HG03565 (cell line): ENCODE results near the gene CEP112.
"Not testable (repeated sequence)": the region's sequence is repeated elsewhere in the genome, so short reads cannot be mapped to it uniquely, and the experiment has no call there.

ENCODE experiments used
- ATAC-seq: cut with Tn5 transposase; IDR thresholded peaks from one replicate; pipeline ENCODE4 v1.9.1; 2021; ENCODE audit warnings: mild to moderate bottlenecking, moderate library complexity; ENCODE audit not compliant: unreplicated experiment

The CEP112 gene

DNA sequence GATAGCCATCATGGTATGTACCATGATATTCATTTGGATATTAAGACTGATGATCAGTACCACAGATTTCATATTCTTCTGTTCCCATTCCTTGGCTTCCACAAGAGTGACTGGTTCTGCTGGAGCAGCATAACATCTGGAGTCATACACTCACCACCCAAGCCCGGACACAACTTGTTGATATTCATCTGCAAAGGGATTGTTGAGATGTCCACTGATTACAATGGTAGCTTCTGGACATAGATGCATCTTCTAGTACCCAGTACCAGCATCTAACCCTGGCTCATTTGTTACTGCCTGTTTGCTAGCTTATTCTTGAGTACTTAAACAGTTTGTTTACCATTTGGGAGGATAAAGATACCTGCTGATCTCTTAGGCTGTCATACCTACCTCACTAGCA, 394.8 kb downstream of the CEP112 start:
- no peak for ATAC-seq

DNA sequence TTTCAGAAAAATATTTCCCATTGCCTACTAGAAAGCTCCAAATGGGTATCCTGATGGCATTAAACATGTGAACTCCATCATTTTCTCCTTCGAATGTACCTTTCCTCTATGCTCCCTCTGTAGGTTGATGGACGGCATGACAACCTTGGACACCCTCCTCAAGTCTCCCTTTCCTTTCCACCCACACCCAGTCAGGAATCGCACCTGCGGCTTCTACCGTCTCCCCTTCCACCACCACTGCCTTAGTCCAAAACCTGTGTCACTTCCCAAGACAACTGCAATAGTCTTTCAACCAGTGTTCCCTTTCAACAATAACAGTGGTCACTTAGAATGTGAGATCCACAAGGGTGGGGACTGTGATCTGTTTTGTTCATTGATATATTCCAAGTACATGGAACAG, 397.4 kb downstream of the CEP112 start:
- ATAC-seq = no peak

DNA sequence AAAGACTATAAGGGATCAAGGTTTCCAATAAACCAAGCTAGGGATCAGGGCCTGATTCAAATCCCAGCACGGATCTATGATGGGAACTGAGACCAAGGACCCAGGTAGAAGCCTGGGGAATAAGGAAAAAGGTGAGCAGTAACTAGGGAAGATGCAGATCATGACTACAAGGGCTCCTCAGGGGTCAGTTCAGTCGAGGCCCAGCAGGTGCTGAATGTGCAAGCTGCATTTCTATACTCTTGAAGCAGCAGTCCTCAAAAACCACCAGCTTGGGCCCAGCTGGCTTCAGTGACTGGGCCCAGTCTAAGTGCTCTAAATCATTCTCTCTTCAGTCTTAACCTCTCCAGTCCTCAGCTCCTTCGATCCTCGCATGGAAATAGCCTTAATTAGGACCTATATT, 401.7 kb downstream of the CEP112 start:
- ATAC-seq = no peak

DNA sequence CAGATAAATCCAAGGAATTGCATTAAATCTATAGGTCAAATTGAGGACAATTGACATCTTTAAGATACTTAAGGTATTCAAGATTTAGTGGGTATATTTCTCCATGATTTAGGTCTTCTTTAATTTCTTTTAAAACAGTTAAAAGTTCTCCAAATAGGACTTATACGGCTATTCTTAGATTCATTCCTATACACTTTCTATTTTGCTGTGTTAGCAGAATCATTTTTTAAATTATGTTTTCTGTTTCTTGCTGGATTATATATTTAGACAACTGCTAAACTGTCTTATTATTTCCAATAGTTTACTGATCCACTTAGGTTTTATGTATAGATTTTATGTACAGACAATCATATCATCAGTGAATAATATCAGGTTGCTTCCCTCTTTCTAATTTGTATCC, 404.4 kb downstream of the CEP112 start:
- ATAC-seq = no peak

DNA sequence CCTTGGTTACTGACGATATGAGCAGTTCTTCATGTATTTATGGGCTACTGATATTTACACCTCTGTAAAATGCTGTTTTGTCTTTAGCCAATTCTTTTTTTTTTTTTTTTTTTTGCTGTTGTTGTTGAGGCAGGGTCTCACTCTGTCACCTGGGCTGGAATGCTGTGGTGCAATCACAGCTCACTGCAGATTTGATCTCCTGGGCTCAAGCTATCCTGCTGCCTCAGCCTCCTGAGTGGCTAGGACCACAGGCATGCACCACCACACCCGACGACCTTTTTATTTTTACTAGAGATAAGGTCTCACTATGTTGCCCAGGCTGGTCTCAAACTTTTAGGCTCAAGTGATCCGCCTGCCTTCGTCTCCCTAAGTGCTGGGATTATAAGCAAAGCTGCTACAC, 405.5 kb downstream of the CEP112 start:
- ATAC-seq = no peak

DNA sequence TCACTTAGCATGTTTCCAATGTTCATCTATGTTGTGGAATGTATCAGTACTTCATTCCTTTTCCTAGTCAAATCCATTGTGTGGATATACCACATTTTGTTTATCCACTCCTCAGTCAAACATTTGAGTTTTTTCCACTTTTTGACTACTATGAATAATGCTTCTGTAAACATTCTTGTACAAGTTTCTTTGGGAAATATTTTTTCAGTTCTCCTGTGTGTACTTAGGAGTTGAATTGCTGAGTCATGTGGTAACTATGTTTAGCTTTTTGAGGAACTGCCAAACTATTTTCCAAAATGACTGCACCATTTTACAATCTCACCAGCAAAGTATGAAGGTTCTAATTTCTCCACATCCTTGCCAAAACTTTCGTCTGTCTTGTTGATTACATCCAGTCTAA, 406.8 kb downstream of the CEP112 start:
- no peak for ATAC-seq

DNA sequence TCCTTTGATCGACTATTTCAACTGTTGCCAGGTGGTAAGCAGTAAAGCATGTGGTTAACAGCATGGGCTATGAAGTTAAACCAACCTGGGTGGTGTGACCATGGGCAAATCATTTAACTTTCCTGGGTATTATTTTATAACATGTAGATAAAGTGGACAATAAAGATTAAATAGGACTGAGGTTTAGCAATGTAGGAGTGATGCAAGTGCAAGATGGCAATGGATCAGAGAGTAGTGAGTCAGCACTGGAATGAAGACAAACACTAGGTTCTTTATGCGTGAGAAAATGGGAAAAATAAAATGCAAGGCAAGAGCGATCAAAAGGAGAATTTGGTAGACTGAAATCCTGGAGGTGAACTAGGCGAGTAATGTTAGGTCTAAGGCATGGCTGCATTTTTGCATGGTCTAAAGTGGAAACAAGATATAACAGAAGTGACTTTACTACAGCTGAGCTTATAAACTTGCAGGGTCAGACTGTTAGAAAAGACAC, 408.0 kb downstream of the CEP112 start:
- ATAC-seq = no peak

DNA sequence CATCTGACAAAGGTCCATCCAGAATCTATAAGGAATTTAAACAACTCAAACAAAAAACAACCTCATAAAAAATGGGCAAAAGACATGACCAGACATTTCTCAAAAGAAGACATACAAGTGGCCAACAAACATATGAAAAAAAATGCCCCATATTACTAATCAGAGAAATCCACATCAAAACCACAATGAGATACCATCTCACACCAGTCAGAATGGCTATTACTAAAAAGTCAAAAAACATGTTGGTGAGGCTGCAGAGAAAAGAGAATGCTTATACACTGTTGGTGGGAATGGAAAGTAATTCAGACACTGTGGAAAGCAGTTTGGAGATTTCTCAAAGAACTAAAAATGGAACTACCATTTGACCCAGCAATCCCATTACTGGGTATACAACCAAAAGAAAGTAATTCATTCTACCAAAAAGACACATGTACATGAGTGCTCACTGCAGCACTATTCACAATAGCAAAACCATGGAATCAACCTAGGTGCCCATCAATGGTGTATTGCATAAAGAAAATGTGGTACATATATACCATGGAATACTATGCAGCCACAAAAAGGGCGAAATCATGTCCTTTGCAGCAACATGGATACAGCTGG, 409.7 kb downstream of the CEP112 start:
- ATAC-seq = not testable (repeated sequence)

DNA sequence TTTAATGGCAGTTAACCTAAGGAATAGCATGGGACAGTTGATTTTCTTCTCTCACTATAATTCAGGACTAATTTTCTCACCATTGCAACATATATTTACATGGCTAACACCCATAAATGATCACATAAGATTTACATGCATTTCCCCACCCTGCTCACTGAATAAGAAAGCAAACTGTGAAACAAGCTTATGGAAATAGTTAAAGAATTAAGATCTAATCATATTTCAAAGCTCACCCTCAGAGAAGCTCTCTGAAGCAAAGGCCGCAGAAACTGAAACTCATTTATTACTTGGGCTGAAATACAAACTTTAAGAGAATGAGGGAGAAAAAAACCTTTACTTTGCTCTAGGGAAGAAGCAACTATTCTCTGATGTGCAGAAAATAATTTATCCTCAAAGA, 411.8 kb downstream of the CEP112 start:
- no peak for ATAC-seq

DNA sequence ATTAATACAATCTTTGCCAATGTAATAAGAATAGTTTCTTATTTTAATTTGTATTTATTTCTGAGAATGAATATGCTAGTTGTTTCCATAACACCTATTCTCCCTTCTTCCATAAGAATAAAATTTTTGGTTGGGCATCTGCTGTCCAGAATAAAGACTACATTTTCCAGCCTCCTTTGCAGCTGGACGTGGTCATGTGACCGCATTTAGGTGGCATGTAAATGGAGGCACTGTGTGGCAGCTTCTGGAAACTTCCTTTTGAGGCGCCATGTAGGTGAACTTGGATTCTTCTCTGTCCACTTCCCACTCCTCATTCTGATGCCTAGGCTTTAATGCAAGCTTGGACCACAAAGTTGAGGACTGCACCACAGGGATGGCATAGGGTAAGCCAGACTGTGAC, 415.0 kb downstream of the CEP112 start:
- no peak for ATAC-seq

DNA sequence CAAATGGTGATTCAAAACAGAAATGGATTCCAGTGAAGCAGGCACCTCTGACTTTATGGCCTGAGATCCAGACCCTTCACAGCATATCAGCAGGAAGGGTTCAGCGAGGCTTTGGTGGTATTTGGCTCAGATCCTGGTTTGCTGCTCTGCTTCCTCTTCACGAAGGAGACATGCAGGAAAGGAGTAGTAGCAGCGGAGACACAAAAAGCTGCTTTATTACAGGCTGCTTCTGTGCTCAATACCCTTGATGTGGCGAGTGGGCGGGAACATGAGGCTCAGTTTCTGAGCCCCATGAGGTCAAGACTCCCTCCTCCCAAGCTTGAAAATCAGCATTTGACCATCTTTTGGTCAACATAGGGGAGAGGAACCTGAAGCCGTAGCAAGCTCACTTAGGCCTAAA, 417.1 kb downstream of the CEP112 start:
- ATAC-seq = no peak

DNA sequence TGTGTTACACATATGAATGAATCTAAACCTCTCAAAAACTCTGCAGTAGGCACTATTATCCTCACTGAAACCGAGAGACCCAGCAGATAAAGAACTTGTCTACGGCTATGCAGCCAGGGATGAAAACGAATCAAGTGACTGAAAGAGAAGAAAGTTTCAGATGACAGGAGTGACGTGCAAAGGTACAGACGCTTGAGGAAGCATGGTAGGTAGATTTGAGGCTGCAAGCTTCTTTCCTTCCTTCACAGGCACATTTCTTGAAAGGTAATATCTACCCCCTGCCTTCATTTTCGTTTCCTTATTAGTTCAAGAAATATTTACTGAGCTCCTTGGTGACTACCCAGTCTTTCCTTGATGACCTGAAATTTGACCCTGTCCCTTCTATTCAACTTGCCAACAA, 418.9 kb downstream of the CEP112 start:
- ATAC-seq = no peak

DNA sequence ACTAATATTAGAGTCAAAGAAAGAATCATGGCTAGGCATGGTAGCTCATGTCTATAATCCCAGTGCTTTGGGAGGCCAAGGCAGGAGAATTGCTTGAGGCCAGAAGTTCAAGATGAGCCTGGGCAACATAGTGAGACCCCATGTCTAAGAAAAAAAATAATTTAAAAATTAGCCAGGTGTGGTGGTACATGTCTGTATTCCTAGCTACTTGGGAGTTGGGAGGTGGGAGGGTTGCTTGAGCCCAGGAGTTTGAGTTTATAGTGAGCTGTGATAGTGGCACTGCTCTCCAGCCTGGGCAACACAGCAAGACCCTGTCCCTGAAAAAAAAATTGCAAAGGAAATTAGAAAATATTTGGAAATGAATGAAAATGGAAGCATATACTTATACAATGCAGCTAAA, 420.2 kb downstream of the CEP112 start:
- ATAC-seq = no peak

DNA sequence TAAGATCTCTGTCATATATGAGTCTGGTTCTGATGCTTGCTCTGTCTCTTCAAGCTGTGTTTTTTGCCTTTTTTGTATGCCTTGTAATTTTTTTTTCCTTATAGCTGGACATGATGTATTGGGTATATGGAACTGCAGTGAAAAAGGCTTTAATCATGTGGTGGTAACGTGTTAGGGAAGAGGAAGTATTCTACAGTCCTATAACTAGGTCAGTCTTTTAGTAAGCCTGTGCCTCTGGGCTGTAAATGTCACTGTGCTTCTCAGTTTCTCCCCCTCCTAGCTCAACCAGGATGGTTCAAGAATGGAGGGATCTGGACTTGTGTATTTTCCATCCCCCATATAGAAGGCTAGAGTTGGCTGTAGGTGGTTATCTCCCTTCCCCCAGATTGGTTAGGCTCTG, 428.1 kb downstream of the CEP112 start:
- ATAC-seq = no peak

DNA sequence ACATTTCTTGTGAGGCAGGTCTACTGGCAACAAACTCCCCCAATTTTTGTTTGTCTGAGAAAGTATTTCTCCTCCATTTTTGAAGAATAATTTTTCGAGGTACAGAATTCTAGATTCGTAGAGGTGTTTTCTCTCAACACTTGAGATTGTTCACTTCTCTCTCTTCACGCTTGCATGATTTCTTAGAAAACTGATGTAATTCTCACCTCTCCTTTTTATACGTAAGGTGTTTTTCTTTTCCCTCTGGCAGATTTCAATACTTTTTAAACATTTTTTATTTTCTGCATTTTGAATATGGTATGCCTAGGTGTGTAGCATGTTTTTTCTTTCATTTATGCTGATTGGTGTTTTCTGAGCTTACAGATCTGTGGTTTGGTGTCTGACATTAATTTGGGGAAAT, 429.0 kb downstream of the CEP112 start:
- no peak for ATAC-seq

DNA sequence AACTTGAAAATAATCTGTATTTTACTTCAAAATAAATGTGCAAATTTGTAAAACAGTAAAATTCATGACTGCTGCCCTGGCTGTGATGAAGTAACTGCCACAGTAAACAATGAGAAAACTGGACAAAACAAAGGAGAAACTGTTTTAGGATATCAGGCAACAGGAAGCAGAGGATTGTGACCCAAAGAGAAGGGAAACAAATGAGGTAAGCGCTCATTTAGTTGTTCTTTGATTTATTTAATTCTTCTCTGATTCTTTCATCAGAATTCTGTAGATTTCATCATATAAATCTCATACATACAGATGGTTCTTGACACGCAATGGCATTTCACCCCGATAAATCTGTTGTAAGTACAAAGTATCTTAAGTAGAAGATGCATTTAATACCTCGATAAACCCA, 432.4 kb downstream of the CEP112 start:
- ATAC-seq = no peak

DNA sequence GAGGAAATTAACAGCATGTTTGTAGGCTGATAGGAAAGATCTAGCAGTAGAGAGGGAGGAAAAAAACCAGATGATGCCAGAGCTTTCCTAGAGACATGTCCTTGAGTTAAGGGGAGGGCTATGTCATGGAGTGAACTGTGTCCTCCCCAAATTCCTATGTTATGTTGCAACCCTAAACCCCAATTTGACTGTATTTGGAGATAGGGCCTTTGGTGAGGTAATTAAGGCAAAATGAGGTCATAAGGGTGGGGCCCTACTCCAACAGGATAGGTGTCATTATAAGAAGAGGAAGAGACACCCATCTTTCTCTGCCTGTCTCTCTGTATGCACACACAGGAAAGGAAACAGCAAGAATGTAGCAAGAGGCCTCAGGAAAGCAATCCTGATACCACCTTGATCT, 435.2 kb downstream of the CEP112 start:
- ATAC-seq = no peak

DNA sequence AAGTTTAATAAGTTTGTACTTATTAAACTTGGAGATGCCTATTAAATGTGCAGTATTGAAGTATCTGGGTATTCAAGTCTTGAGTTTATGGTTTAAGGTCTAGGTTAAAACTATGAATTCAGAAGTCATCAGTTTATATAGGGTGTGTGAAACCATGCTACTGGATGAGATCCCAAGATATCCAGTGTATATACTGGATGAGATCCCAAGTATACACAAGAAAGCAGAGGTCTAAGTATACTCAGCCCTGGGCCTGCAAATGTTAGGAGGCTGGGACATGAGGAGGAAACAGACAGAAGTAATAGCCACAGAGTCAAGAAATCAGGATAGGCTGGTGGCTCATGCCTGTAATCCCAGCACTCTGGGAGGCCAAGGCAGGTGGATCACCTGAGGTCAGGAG, 436.1 kb downstream of the CEP112 start:
- ATAC-seq = no peak

DNA sequence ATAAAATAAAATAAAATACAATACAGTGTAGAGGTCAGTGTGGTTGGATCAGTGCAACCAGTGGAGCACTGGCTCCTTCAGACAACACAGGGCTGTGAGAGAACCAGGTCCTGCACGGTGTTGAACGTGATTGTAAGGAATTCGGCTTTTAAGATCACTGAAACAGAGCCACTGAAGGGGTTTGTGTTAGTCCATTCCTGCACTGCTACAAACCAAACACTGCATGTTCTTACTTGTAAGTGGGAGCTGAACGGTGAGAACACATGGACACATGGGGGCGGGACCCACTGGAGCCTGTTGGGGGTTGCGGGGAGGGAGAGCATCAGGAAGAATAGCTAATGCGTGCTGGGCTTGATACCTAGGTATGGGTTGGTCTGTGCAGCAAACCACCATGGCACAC, 437.3 kb downstream of the CEP112 start:
- no peak for ATAC-seq

DNA sequence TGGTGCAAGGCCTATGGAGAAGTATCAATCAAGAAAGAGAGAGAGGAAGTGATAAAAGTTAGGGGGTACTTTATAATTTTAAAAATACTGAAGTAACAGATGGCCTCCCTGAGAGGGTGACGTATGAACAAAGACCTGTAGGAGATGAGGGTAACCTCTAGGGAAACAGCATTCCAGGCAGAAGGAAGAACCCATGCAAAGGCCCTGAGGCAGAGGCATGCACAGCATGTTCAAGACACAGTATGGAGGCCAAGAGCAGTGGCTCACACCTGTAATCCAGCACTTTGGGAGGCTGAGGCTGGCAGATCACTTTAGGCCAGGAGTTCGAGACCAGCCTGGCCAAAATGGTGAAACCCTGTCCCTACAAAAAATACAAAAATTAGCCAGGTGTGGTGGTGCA, 437.9 kb downstream of the CEP112 start:
- no peak for ATAC-seq

DNA sequence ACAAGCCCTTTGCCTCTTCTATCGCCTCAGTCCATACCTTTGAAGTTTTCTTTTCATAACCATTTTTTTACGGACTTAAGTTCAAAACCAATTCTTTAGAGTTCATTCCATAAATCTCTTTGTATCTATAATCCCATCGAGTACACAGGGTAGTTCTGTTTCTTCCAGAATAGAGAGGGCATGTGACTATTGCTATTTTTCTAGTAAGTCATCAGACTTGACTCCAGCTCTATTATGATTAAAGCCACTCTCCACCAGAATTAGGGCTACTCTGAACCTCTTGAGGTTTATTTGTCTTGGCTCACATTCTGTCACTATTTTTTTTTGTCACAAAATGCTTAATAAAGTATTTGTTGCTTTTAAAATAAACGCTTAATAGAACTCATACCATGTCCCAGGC, 438.6 kb downstream of the CEP112 start:
- no peak for ATAC-seq

DNA sequence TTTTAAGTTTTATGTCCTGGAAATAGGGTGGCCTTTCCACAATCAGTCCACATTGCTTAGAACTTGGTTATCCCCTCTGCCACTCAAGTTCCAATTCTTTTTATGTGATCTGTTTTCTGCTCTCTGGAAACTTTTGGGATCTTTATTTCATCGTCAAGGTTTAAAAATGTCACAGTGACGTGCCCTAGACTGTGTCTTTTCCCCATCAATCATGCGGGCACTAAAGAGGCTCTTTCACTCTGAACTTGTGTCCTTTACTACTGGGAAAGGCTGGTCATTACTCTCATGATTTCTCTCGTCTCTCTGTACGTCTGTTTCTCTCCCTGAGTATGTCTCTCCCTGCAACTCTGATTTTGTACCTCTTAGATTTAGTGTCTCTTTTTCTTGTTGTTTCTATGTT, 440.7 kb downstream of the CEP112 start:
- ATAC-seq = no peak

DNA sequence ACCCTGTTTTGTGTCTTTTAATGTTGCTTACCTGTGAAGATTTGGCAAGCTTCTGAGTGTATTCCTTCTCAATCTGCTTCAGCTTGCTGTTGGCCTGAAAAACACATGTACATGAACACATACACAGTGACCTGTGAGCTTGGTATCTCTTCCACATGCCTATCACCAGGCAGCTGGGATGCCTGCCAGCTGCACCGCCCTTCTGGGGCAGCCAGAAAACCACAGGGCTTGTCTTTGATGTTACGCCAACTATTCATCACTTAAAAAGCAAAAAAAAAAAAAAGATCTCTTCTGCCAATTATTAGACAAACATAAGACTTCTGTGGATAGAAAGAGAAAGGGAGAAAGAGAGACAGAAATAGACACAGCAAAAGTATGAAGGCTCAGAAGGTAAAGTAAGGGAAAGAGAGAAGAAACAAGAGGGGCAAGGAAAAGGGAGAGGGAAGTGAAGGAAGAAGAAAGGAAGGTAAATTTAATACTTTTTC, 441.3 kb downstream of the CEP112 start:
- no peak for ATAC-seq
